ENCODE measurements around the gene EIF4E2.

EIF4E2 gene

DNA sequence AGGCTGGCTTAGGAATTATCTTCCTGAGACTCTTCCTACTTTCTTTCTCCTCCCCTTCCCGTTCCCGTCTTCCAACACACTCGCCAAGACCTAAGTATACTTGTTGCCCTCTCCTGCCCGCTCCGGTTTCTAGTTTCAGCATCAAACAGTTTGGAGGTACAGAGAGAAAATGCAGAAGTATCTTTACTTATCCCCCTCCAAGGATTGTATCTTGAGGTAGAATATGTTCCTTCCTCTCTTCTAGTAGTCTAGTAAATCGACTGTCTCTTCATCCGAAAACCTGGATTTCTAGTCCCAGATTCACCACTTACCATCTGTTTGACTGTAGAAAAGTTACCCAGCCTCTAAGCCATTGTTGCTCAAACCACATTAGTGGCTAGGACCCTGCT, 755 bp downstream of the EIF4E2 start:
- peak overlapping the region; percentile 95 for H3K4me3 ChIP-seq (ENCODE audit: low read length)
- TF ChIP-seq, protein P1, sequence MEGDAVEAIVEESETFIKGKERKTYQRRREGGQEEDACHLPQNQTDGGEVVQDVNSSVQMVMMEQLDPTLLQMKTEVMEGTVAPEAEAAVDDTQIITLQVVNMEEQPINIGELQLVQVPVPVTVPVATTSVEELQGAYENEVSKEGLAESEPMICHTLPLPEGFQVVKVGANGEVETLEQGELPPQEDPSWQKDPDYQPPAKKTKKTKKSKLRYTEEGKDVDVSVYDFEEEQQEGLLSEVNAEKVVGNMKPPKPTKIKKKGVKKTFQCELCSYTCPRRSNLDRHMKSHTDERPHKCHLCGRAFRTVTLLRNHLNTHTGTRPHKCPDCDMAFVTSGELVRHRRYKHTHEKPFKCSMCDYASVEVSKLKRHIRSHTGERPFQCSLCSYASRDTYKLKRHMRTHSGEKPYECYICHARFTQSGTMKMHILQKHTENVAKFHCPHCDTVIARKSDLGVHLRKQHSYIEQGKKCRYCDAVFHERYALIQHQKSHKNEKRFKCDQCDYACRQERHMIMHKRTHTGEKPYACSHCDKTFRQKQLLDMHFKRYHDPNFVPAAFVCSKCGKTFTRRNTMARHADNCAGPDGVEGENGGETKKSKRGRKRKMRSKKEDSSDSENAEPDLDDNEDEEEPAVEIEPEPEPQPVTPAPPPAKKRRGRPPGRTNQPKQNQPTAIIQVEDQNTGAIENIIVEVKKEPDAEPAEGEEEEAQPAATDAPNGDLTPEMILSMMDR (conservative IDR thresholded peaks at IDR 0.05; ENCODE audit: low read length): no peak
- DNase-seq (ENCODE audit: low read depth): no peak

DNA sequence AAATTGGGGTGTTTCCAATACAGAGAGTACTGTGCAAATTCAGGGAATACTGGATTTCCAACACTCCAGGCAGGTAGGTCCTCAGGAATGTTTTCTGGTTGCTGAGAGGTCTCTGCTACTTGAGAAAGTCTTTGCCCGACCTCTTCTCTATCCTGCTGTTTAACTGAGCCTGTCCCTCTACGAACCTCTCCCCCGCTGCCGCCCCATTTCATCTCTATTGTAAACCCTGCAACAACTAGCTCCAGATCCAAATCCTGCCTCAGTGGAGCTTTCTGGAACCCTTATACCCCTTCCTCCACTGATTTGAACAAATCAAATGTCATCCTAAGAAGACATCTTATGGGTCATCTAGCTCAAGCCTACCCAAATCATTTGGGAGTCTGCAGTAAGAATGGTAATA, 1.3 kb downstream of the EIF4E2 start:
- TF ChIP-seq, protein P1 (conservative IDR thresholded peaks at IDR 0.05; ENCODE audit: low read length): no peak
- no peak for DNase-seq (ENCODE audit: low read depth)
- peak overlapping the region; percentile 95 for H3K4me3 ChIP-seq (ENCODE audit: low read length)

DNA sequence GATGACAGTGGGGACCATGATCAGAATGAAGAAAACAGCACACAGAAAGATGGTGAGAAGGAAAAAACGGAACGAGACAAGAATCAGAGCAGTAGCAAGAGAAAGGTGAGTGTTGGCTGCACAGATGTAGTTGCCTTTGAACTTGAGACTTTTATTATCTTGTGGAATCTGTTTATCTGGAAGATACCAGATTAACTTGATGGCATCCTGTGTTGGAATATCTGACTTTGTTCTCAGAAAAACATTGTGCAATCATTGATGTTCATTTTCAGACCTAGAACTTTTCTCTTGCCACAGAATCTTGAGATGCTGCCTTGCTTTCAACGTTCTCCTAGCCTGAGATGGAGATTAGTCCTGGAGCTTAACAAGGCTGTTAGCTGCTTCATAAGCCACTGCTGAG, 5.9 kb downstream of the EIF4E2 start:
- TF ChIP-seq, protein P1 (conservative IDR thresholded peaks at IDR 0.05; ENCODE audit: low read length): no peak
- H3K4me3 ChIP-seq (ENCODE audit: low read length): no peak overlapping the region
- no peak for DNase-seq (ENCODE audit: low read depth)

DNA sequence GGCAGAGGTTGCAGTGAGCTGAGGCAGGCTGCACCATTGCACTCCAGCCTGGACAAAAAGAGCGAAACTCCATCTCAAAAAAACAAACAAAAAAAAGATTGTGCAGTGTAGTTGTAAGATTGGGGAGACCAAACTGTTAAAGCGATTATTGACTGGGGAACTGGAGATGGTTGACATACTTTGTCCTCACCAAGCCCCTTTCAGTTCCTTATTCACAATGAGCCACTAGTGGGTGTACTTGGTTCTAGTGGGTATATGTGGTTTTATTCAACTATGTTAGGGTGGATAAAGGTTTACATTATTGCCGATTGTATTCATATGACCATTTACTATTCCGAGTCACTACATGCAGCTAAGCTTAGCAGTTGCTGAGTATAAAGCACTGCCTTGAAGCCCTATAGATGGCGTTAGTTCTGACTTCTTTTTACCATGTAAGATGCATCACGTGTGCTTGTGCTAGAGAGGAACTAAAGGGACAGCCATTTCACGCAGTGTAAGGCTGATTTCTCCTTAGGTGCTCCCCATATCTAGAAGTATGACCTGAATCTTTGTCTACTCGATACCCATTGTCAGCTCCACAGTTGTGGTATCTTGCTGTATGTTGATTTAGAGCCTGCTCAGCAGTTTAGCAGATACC, 12.1 kb downstream of the EIF4E2 start:
- TF ChIP-seq, protein P1 (conservative IDR thresholded peaks at IDR 0.05; ENCODE audit: low read length): no peak
- no peak for DNase-seq (ENCODE audit: low read depth)
- H3K4me3 ChIP-seq (ENCODE audit: low read length): no peak overlapping the region

DNA sequence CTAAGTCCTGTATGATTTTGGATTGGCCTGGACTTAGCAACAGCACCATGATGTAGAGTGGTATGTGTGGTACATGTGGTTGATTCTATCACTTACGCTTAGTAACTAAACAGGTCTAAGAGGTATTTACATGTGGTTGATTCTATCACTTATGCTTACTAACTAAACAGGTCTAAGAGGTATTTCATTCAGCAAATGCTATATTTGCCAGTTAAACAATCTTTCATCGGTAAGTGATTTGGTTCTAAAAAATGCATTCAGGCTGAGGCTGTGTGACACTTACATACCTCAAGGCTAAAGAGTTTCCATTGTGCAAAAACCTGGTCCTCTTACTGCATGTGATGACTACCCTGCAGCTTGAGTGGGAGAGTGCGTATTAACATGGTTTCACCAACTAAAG, 13.1 kb downstream of the EIF4E2 start:
- H3K4me3 ChIP-seq (ENCODE audit: low read length): no peak overlapping the region
- DNase-seq (ENCODE audit: low read depth): peak; percentile 78
- TF ChIP-seq, protein P1 (conservative IDR thresholded peaks at IDR 0.05; ENCODE audit: low read length): no peak

DNA sequence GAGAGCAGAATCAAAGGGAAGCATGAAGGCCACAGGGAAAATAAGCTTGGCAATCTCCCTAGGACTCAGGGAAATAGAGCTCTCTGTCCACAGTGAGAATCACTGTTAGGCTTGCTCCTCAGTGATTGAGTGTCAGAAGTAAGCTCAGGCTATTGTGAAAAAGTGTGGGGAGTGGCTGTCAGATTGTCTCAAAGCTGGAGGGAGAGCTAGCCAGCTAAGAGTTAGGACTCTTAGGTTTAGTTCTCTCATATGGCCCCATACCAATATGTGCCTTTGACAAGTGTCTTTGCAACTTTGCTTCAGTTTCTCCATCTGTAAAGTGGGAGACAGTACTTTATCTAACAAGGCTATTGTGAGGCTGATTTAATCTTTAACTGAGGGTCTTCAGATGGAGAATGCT, 17.2 kb downstream of the EIF4E2 start:
- TF ChIP-seq, protein P1 (conservative IDR thresholded peaks at IDR 0.05; ENCODE audit: low read length): no peak
- no peak for DNase-seq (ENCODE audit: low read depth)
- H3K4me3 ChIP-seq (ENCODE audit: low read length): no peak overlapping the region

DNA sequence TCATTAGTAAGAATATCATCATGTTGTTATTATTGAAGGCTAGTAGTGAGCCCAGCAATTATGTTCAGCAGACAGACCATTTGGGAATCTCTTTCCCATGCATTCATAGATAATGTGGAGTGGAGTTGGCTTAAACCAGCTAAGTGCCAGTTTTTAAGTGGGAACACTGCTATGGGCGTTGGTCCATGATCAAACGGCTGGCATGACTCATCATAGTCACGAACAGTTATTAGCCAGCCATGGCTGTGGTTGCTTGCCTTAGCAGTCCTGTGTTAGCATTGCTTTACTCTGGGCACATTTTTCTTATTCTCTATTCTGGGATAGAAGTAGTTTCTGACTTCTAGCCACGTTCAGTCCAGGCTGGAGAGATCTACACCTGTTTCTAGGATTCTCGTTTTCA, 17.7 kb downstream of the EIF4E2 start:
- peak; percentile 92 for DNase-seq (ENCODE audit: low read depth)
- TF ChIP-seq, protein P1 (conservative IDR thresholded peaks at IDR 0.05; ENCODE audit: low read length): no peak

More for the DNA sequence above, 17.7 kb downstream of the EIF4E2 start:
- no peak overlapping the region for H3K4me3 ChIP-seq (ENCODE audit: low read length)
